Caco-2 (cell line): ENCODE results near the gene RTKN. TPM values are rescaled to one million over a fixed set of nuclear protein-coding genes. Genes with fewer than 3 reads are reported as not detected.

Experiments
- BruUV-seq: library from RNA; stranded (reverse); fragments of 400-500 nt; replicated peaks from 2 replicates; lab custom pipeline; 2021; lab: Mats Ljungman, UMichigan
- CTCF ChIA-PET: fragments of 300-600 bp; sonication (Branson Sonifier 250); formaldehyde crosslinking; loops from one replicate; lab custom pipeline; 2022; ENCODE audit warnings: antibody characterized with exemption; lab: Charles Lee
- POLR2A ChIA-PET: fragments of 300-600 bp; sonication (Branson Sonifier 250); formaldehyde crosslinking; loops from one replicate; lab custom pipeline; 2022; ENCODE audit warnings: antibody characterized with exemption; lab: Charles Lee
- DNase-seq, 2 experiments: peaks; one replicate each; pipeline versions ENCODE4 v3.0.0 to v3.0.0-alpha.2; 2020 to 2022
- H3K27me3 ChIP-seq: replicated peaks from 2 replicates; pipeline ENCODE4 v1.6.0; 2011; ENCODE audit warnings: low read length; ENCODE audit not compliant: control insufficient read depth, insufficient read depth
- H3K36me3 ChIP-seq: 2 replicates; pipeline ENCODE4 v1.5.1; 2011; ENCODE audit warnings: low read length; ENCODE audit not compliant: control insufficient read depth, insufficient read depth
- H3K4me1 ChIP-seq: fragments of 250-450 bp; sonication (Bioruptor Pico); 2 replicates; pipeline ENCODE4 v1.5.1; 2020; ENCODE audit warnings: mild to moderate bottlenecking
- H3K4me3 ChIP-seq: 2 replicates; pipeline ENCODE4 v1.5.1; 2011; ENCODE audit warnings: low read depth, mild to moderate bottlenecking, control low read depth, low read length
- H3K9me3 ChIP-seq: fragments of 250-450 bp; sonication (Bioruptor Pico); 2 replicates; pipeline ENCODE4 v1.5.1; 2020; ENCODE audit warnings: mild to moderate bottlenecking, moderate library complexity
- H3K27ac Mint-ChIP-seq: one replicate; pipeline ENCODE4 v1.8.0; 2022; ENCODE audit warnings: mixed read lengths; ENCODE audit not compliant: unreplicated experiment
- H3K27me3 Mint-ChIP-seq: one replicate; pipeline ENCODE4 v1.8.0; 2022; ENCODE audit warnings: mixed read lengths; ENCODE audit not compliant: insufficient read depth, unreplicated experiment
- H3K36me3 Mint-ChIP-seq: one replicate; pipeline ENCODE4 v1.8.0; 2022; ENCODE audit warnings: mild to moderate bottlenecking, mixed read lengths; ENCODE audit not compliant: insufficient read depth, unreplicated experiment
- H3K4me1 Mint-ChIP-seq: one replicate; pipeline ENCODE4 v1.8.0; 2022; ENCODE audit warnings: low read depth, mixed read lengths; ENCODE audit not compliant: unreplicated experiment
- H3K4me3 Mint-ChIP-seq: one replicate; pipeline ENCODE4 v1.8.0; 2022; ENCODE audit warnings: mild to moderate bottlenecking, moderate library complexity, mixed read lengths; ENCODE audit not compliant: unreplicated experiment
- H3K9me3 Mint-ChIP-seq: one replicate; pipeline ENCODE4 v1.8.0; 2022; ENCODE audit warnings: mixed read lengths; ENCODE audit not compliant: unreplicated experiment
- intact Hi-C: fragments of 100-400 bp; cut with micrococcal nuclease; formaldehyde crosslinking; loops from one replicate; pipeline ENCODE4 v1.10.0; 2022; ENCODE audit not compliant: unreplicated experiment
- total RNA-seq: library from RNA; stranded (reverse); gene quantifications from 2 replicates; pipeline ENCODE4 v1.2.3, GENCODE V29; 2022
- TF ChIP-seq, protein P1 (sequence below), 2 experiments: fragments of 200-600 bp in 1 of 2; IDR thresholded peaks; 1 replicate in 1 of 2; 2 replicates in 1 of 2; pipeline versions ENCODE4 v1.5.1 to v1.8.0; 2011 to 2022; ENCODE audit warnings: antibody characterized with exemption in 1 of 2, control low read depth in 1 of 2, inconsistent platforms in 1 of 2, low read depth in 1 of 2, low read length in 1 of 2, mild to moderate bottlenecking in 1 of 2, moderate library complexity in 1 of 2; ENCODE audit not compliant: insufficient read depth in 1 of 2, severe bottlenecking in 1 of 2, unreplicated experiment in 1 of 2

Gene RTKN
- total RNA-seq, 1 experiment from 2014 or later = 123 TPM

DNA sequence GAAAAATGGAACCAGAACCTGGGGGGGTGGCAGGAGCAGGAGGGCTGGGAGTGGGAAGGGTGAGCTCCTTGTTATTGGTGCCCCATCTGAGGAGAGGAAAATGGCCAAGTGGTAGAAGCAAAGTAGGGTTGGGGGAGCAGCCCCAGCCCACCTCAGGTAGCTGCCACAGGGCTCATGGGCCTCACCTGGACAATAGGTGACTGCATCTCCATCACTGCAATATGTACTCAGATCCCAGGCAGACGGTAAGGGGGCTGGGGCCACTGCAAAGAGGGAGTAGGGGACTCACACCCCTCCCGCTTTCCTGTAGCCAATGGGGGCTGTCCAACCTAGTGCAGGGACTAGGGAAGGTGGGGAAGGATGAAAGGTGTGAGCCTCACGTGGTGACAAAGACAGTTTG is 24.5 kb downstream of the RTKN start:
- DNase-seq = no peak
- Histone ChIP-seq H3K9me3 (no peaks in the 10 kb centered on the region), H3K36me3 (no peaks in the 10 kb centered on the region), H3K4me1 (no peaks in the 10 kb centered on the region), H3K4me3 (no peak overlapping the region), H3K27me3 (no peaks in the 10 kb centered on the region)
- ChIA-PET POLR2A (no interaction called here), CTCF (no interaction called here)
- H3K27me3 Mint-ChIP-seq = peaks cover 12% of the 10 kb centered on the region
- peaks cover 12% of the 10 kb centered on the region for H3K36me3 Mint-ChIP-seq
- BruUV-seq = no TSS peak
- H3K4me3 Mint-ChIP-seq = no peak overlapping the region
- no peaks in the 10 kb centered on the region for H3K9me3 Mint-ChIP-seq
- H3K27ac Mint-ChIP-seq = no peak overlapping the region
- TF ChIP-seq, protein P1, sequence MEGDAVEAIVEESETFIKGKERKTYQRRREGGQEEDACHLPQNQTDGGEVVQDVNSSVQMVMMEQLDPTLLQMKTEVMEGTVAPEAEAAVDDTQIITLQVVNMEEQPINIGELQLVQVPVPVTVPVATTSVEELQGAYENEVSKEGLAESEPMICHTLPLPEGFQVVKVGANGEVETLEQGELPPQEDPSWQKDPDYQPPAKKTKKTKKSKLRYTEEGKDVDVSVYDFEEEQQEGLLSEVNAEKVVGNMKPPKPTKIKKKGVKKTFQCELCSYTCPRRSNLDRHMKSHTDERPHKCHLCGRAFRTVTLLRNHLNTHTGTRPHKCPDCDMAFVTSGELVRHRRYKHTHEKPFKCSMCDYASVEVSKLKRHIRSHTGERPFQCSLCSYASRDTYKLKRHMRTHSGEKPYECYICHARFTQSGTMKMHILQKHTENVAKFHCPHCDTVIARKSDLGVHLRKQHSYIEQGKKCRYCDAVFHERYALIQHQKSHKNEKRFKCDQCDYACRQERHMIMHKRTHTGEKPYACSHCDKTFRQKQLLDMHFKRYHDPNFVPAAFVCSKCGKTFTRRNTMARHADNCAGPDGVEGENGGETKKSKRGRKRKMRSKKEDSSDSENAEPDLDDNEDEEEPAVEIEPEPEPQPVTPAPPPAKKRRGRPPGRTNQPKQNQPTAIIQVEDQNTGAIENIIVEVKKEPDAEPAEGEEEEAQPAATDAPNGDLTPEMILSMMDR (IDR thresholded peaks at IDR 0.05; ENCODE audit: insufficient read depth in 1 of 2, low read depth in 1 of 2, low read length in 1 of 2, severe bottlenecking in 1 of 2, unreplicated experiment in 1 of 2) = no peak
- intact Hi-C loops = no loop called here
- H3K4me1 Mint-ChIP-seq = peaks cover 6% of the 10 kb centered on the region

DNA sequence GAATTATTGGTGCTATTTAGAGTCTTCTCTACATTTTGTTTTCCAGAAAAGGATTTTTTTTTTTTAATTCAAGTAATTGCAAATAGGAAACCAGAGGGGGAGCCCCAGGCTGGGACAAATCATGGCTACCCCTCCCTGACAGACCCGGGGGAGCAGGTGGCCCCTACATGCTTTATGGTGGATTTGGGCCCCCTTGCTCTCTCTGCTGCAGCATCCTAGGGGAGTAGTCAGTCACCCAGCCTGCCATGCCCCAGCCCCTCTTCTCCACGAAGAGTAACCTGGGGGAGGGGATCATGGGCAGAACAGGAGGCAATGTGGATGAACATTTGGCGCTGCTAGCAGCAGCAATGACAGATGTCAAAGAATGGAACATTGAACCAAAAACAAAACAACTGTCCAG is 25.0 kb downstream of the RTKN start:
- no peaks in the 10 kb centered on the region for H3K9me3 Mint-ChIP-seq
- H3K27me3 Mint-ChIP-seq = peaks cover 12% of the 10 kb centered on the region
- no peak overlapping the region for H3K27ac Mint-ChIP-seq

DNA sequence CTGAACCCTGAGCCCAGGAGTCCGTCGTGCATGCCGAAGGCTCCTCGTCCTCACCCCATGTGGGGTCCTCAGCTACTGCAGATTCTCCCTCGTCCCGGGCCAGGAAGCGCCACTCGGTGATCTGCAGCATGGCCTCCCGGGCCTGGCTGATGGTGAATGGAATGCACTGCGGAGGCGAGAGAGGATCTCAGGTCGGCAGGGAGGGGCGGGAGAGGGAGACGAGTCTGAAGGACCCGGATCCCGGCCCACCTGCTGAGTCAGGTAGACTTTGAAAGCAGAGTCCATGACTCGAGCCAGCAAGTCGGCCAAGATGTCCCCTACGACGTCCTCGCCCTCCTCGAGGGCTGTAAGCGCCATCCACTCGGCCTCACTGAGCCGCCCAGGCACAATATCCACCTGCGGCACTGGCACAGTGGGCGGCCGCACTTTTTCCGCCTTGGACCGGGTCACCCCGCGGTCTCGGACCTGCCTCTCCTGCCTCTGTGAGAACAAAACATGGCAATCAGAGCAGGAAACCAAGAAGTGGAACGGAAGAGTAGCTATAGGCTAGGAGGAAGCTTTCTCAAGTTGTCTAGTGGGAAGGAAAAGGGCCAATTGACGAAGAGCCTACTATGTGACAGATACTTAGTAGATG is 25.9 kb downstream of the RTKN start:
- intact Hi-C loops = no loop called here
- H3K27ac Mint-ChIP-seq = no peak overlapping the region
- H3K36me3 Mint-ChIP-seq = no peaks in the 10 kb centered on the region
- H3K4me3 Mint-ChIP-seq = no peak overlapping the region
- Histone ChIP-seq H3K4me1 (no peaks in the 10 kb centered on the region), H3K36me3 (no peaks in the 10 kb centered on the region), H3K4me3 (no peak overlapping the region), H3K27me3 (no peaks in the 10 kb centered on the region), H3K9me3 (no peaks in the 10 kb centered on the region)
- no peaks in the 10 kb centered on the region for H3K9me3 Mint-ChIP-seq
- H3K4me1 Mint-ChIP-seq = peaks cover 1% of the 10 kb centered on the region
- DNase-seq = no peak
- POLR2A ChIA-PET = no interaction called here
- peaks cover 11% of the 10 kb centered on the region for H3K27me3 Mint-ChIP-seq
- TF ChIP-seq, protein P1 (IDR thresholded peaks at IDR 0.05; ENCODE audit: insufficient read depth in 1 of 2, low read depth in 1 of 2, low read length in 1 of 2, severe bottlenecking in 1 of 2, unreplicated experiment in 1 of 2) = no peak
- CTCF ChIA-PET = no interaction called here
- no TSS peak for BruUV-seq

More for the DNA sequence above, 25.0 kb downstream of the RTKN start:
- Histone ChIP-seq H3K4me3 (no peak overlapping the region), H3K27me3 (no peaks in the 10 kb centered on the region), H3K9me3 (no peaks in the 10 kb centered on the region), H3K4me1 (no peaks in the 10 kb centered on the region), H3K36me3 (no peaks in the 10 kb centered on the region)
- Mint-ChIP-seq H3K4me1 (peaks cover 6% of the 10 kb centered on the region), H3K36me3 (peaks cover 8% of the 10 kb centered on the region), H3K4me3 (no peak overlapping the region)
- intact Hi-C loops = no loop called here
- DNase-seq = no peak
- POLR2A ChIA-PET = no interaction called here
- CTCF ChIA-PET = no interaction called here
- TF ChIP-seq, protein P1 (IDR thresholded peaks at IDR 0.05; ENCODE audit: insufficient read depth in 1 of 2, low read depth in 1 of 2, low read length in 1 of 2, severe bottlenecking in 1 of 2, unreplicated experiment in 1 of 2) = no peak
- no TSS peak for BruUV-seq
